GM19238 (cell line): Measurements from ENCODE around the gene HABP2.

Experiments used
- DNase-seq: peaks from one replicate; pipeline ENCODE4 v3.0.0; 2011; ENCODE audit warnings: low spot score; ENCODE audit not compliant: insufficient read length

The HABP2 gene

DNA sequence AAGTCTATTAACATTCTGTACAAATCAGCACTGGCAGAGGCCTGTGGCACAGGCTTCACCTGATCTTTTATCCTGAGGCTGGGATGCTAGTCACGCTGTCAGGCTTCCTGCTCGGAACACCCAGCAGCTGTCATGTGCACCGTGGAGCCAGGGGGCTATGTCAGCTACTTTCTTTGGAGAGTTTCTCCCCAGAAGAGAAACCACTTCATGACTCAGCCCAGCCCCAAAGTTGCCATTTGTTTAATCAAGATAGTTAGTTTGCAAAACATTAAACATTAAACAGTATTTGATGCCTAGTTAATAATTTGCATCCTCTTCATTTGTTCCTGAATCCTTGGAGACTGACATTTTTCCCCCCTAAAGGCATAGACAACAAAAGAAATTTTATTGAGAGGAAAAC, at the start of gene HABP2:
Gene HABP2, plus strand, starts transcription at position 353 of the 400 bp plus-strand sequence. CDS start 69 bp downstream, outside the sequence.
- no peak for DNase-seq

GRCh38 chr10:113503930-113504329, 48.9 kb upstream of the HABP2 start:
- no peak for DNase-seq

- no peak for DNase-seq
Observed at GRCh38 chr10:113504423-113504822, 48.4 kb upstream of the HABP2 start.

DNA sequence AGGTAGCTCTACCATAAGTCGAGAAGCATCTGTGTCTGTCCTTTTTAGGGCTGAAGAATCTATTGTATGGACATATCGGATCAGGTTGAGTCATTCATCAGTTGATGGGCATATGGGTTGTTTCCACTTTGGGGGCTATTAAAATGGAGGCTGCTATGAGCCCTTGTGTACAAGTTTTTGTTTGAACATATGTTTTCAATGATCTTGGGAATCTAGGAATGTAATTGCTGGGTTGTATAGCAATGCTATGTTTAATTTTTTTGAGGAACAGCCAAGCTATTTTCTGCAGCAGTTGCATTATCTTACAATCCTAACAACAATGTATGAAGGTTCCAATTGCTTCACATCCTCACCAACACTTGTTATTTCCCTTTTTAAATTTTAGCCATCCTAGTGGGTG, 46.4 kb upstream of the HABP2 start:
- no peak for DNase-seq

GRCh38 chr10:113511419-113511818, 41.4 kb upstream of the HABP2 start:
- no peak for DNase-seq

- DNase-seq: no peak
Observed at GRCh38 chr10:113515161-113515560, 37.7 kb upstream of the HABP2 start.

DNA sequence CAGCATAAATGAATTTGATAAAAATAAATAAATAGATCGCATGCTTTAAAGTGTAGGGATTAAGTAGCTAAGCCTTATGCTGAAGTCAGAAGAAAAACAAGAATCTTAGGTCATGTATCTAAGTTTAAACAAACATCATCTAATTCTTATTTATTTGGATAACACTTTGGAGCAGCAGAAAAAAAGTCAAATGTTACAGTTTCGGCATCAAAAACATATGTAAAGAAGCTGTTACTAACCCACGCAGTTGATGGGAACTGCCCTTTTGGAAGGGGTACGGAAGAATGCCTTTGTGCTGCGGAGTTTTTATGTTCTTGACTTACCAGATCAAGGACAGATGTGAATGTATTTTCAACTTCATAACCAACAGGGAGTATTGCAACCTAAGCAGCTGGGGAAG, 37.3 kb upstream of the HABP2 start:
- no peak for DNase-seq

- no peak for DNase-seq
Observed at GRCh38 chr10:113516061-113516460, 36.8 kb upstream of the HABP2 start.

DNA sequence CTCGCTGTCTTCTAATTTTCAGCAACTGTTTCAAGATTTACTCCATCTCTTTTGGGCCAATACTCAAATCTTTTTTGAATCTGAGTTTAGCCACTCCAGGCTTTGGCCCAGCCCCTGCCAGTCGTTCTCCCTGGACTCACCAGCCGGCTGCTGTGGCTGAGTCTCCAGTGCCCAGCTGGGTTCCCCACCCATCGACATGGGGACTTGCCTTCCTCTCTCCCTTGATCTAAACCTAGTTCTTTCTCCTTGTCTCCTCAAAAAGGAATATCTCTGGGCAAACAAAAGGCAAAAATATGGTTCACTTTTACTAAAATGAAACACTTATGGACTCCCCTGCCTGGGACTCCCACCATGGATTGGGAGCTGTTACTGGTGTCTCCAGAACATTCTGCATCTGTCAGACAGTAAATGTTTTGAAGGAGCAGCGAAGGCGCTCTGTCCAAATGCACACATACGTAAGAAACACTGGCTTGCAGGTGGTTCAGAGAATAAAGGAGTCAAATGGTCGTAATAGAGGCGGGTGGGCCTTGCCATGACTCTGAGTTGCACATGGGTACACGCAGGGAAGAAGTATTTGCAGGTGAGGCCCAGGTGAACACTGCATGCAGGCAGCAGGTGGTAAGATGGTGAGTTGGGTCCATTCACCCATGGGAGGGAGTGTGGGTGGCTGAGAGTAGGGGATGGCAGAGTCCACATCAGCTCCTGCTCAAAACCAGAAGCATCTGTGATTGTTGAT, 35.5 kb upstream of the HABP2 start:
- DNase-seq: no peak

GRCh38 chr10:113517901-113518260, 35.0 kb upstream of the HABP2 start:
- no peak for DNase-seq

DNA sequence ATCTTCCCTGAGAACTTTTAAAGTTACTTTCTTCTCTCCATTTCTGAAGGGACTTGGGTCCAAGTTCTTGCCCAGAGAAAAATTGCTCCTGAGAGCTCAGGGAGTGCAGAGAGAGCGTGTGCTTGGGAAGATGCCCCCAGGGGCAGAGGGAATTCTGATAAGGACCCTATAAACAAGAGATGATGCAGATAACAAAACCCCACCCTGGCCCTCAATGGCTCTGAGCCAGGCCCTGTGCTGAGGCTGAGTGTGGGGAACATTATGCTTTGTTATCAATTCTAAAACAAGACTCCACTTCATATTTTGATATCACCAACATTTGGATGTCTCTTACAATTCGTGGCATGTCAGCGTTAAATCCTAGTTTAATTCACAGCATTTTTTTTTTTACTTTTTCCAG, 34.4 kb upstream of the HABP2 start:
- no peak for DNase-seq

- no peak for DNase-seq
Observed at GRCh38 chr10:113518816-113519591, 33.8 kb upstream of the HABP2 start.

DNA sequence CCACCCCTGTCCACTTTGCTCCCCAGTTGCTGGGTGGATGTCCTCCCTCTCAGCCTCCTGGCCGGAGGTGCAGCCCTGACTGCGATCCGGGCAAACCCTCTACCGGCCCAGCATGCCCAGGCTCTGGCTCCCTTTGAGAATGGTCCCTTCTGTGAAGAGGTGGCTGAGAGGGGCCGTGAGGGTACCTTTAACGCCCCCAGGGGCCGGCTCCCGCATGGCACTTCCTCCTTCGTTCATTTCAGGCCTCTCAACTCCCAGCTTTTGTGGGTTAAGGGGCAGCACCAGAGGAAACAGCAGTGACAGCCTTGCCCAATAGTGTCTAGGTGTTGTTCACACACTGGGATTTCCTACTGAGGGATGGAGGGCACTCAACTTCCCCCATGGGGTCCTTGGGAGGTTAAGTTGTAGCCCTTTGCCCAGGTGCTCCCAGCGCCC, 33.2 kb upstream of the HABP2 start:
- DNase-seq: no peak

- no peak for DNase-seq
Observed at GRCh38 chr10:113520261-113520660, 32.6 kb upstream of the HABP2 start.

DNA sequence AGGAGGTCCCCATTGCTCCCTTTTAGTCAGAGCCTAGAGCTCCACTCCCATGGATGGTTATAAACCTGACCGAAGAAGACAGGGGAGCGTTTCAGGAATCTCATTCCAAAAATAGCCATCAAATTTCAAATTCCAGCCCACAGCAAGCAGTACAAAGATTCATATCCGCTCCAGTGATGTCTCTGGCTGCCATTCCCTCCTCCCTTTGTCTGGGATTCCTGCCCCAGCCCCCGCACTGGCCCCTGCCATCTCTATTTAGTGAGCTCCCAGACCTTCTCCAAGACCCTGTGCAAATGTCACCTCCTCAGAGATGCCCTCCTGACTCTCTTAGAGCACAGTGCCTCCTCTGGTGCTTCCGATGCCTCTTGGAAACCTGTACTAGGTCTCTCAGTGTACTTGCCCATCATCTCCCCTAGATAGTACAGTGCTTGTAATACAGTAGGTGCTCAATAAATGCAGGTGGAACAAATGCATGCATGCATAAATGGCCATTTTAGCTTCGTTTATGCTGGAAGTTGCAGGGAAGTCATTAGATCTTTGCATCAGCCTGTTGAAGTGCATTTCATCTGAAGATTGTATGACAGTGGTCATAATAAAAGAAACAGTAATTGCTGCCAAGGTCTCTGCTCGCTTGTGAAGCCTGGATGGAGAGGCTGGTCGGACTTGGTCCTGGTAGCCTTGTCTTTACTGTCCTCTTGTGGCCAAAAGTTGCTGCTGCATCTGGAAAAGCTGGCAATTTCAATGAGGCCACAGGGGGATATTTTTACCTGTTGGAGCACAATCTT, 32.0 kb upstream of the HABP2 start:
- DNase-seq: peak; percentile 19

DNA sequence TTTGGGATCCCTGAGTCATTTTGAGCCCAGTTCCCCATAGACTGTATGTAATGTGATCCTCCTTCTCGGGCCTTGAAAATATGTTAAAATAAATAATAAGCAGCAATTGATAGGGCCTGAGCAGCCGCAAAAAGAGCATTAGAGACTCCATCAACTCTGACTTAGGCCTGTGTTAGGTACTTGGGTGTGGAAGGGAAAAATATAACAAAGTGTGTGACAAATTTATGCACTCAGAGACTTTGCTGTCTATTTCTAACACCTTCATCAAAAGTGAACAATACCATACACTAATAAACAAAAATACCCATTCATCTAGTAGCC, 31.4 kb upstream of the HABP2 start:
- no peak for DNase-seq

DNA sequence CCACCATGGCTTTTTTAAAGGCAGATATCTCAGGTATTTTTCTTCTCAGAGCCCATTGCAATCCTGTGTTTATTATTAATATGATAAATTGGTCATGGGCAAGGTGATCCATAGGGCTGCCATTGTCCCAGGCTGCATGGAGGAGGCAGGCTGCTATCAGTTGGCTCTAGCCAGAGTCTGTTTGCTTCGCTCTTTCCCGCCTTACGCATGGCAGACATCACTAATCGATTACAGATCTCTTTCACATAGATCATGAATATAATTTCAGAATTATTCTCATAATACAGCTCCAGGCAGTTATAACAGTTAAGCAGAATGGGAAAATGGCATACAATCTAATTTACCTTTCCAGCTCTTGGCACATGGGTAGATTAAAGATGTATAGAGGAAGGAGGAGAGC, 30.4 kb upstream of the HABP2 start:
- no peak for DNase-seq

DNA sequence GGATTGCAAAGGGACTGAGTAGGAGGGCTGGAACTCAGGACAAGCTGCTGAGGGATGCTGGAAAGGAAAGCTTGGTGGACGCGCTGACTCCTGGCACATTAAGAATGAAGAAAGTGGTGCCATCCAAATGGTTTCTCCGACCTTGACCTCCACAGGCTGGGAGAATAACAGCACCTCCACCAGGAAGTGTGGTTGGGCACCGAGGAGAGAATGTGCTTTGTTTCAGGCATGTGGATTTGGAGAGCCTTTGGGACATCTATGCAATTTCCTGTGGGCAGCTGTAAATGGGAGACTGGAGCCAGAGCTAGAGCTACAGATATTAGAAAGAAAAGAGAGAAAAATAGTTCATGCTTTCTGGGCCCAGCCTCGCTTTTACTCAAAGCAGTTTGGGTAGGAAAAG, 29.8 kb upstream of the HABP2 start:
- no peak for DNase-seq

GRCh38 chr10:113523628-113524027, 29.2 kb upstream of the HABP2 start:
- no peak for DNase-seq

DNA sequence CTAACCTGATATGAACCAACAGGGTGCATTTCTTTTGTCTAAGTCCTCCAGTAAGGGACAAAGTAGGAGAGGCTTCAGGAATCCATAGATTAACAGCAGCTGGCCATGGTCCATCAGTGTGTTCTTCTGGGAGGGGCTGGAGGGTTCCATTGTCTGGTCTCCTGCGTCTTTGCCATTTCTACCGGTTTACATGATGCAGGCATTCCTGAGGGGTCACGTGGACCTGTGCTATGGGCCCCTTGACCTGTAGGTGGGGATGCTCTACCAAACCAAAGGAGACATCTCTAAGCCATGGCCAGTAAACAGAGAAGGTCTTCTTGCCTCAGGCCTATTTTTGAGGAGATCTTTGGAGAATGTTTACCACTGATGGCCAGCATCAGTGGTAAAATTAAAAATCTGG, 28.7 kb upstream of the HABP2 start:
- no peak for DNase-seq

DNA sequence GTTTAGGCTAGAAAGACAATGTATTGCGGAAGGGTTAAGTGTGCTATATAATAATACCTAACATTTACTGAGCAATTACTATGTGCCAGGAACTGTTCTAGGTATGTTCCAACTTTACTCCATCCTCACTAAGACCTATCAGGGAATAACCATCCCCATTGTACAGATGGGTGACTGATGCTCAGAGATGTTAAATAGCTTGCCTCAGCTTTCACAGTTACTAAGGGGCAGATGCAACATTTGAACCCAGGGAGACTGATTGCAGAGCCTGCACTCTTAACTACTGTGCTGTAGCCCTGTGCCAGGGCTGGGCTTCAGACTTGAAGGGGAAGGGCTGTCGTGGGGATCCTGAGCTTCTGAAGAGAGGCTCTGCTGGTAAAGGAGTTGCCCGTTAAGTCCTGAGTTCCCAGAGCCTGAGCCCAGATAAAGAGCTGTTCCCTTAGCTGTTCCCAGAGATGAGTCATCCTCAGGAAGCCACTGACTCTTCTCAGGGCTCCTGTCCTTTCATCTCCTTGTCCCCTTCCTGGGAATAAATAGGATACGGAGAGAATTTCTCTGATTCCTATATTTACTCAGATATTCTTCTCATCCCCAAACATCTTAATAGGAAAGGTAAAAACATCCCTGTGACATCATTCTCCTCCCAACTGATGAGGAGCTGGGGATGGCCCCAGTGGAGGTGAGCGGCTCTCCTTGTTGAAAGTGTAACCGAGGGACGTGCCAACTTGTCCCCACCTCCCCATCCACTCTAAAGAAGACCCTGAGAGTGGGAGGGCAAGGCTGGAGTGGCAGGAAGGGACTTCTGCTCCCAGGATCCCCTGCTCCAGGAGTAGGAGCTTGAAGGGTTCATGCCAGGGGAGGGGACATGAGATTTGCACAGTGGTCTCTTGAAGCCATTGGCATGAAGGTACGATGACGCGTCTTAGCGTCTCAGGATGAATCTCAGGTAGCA, 28.0 kb upstream of the HABP2 start:
- DNase-seq: no peak
